GM06990 (cell line): ENCODE measurements around the gene DNAJC16.

Experiments
- DNase-seq: peaks from one replicate; pipeline ENCODE4 v3.0.0-alpha.2; 2011; ENCODE audit not compliant: insufficient read length; ENCODE audit errors: extremely low read depth
- H3K27me3 ChIP-seq: replicated peaks from 2 replicates; pipeline ENCODE4 v1.6.0; 2011; ENCODE audit warnings: low read length; ENCODE audit not compliant: control insufficient read depth, insufficient read depth
- H3K36me3 ChIP-seq: 2 replicates; pipeline ENCODE4 v1.5.1; 2011; ENCODE audit warnings: low read length; ENCODE audit not compliant: control insufficient read depth, insufficient read depth
- H3K4me3 ChIP-seq: replicated peaks from 2 replicates; pipeline ENCODE4 v1.5.1; 2011; ENCODE audit warnings: low read depth, mild to moderate bottlenecking, control low read depth, low read length
- CTCF ChIP-seq: IDR thresholded peaks from 2 replicates; pipeline ENCODE4 v1.5.1; 2011; ENCODE audit warnings: low read length, control low read depth, mild to moderate bottlenecking, inconsistent platforms; ENCODE audit not compliant: insufficient read depth, poor library complexity, severe bottlenecking

Gene DNAJC16

DNA sequence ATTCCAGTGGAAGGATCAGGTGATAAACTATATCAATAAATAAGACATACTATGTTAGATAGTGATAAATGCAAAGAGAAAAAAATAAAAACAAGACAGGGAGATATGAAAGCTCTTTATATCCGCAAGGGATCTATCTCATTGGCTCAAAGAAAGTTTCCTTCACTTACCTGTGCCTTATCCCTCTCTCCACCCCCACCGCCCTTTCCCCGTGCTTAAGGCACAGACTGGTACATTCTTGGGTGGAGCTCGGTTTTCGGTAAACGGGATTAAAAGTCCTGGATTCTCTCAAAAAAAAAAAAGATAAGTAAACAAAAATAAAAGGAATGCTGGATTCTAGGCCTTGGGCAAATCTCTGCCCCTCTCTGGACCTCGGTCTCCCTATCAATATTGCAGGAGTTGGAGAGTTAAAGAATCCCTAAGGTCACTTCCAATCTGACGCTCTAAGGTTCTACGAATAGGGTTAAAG, 593 bp upstream of the DNAJC16 start:
- Histone ChIP-seq H3K4me3 (peak overlapping the region; percentile 60), H3K27me3 (no peaks in the 10 kb centered on the region), H3K36me3 (no peaks in the 10 kb centered on the region)
- no peak for DNase-seq
- TF ChIP-seq CTCF: no peak

- Histone ChIP-seq H3K36me3 (no peaks in the 10 kb centered on the region; the same call in 1 of the 2 replicates), H3K27me3 (no peaks in the 10 kb centered on the region), H3K4me3 (no peak overlapping the region)
- no peak for DNase-seq
- no peak for TF ChIP-seq CTCF
These were observed 4.4 kb downstream of the DNAJC16 start for GRCh38 chr1:15531003-15531402.

GRCh38 chr1:15531682-15532081, 5.0 kb downstream of the DNAJC16 start:
- no peak for DNase-seq
- Histone ChIP-seq H3K36me3 (no peaks in the 10 kb centered on the region; the same call in 1 of the 2 replicates), H3K4me3 (no peak overlapping the region), H3K27me3 (no peaks in the 10 kb centered on the region)
- no peak for TF ChIP-seq CTCF

DNA sequence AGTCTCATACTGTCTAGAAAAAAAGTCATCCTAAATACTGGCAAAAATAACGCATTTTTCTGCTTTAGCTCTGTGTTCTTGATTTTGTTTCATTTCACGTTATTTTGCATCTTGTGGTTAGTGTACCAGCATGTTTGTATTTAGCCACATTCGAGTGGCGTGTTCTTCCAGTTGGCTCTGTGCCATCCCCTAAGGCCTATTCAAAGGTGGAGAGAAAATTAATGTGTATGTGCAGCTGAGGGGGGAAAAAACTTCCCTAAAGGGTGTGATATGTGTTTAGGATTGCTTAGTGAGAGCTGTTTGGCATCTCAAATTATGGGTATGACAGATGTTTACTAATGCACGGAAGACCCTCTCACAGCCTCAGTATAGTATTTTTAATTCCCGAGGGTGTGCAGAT, 12.1 kb downstream of the DNAJC16 start:
- no peak for DNase-seq
- Histone ChIP-seq H3K27me3 (no peaks in the 10 kb centered on the region), H3K36me3 (peaks cover 7% of the 10 kb centered on the region), H3K4me3 (no peak overlapping the region)
- no peak for TF ChIP-seq CTCF

- Histone ChIP-seq H3K4me3 (no peak overlapping the region), H3K27me3 (no peaks in the 10 kb centered on the region), H3K36me3 (peaks cover 7% of the 10 kb centered on the region)
- no peak for TF ChIP-seq CTCF
- no peak for DNase-seq
These were observed 13.5 kb downstream of the DNAJC16 start for GRCh38 chr1:15540186-15540585.

GRCh38 chr1:15541231-15541792, 14.7 kb downstream of the DNAJC16 start:
- no peak for TF ChIP-seq CTCF
- peaks cover 9% of the 10 kb centered on the region for H3K36me3 ChIP-seq
- DNase-seq: no peak
- H3K27me3 ChIP-seq: no peaks in the 10 kb centered on the region
- H3K4me3 ChIP-seq: no peak overlapping the region
